ENCODE measurements around the gene P2RX3. TPM values are rescaled to one million over a fixed set of nuclear protein-coding genes. Genes with fewer than 3 reads are reported as not detected.

The P2RX3 gene
- total RNA-seq, 3 donors from 2014 or later, result not detected

DNA sequence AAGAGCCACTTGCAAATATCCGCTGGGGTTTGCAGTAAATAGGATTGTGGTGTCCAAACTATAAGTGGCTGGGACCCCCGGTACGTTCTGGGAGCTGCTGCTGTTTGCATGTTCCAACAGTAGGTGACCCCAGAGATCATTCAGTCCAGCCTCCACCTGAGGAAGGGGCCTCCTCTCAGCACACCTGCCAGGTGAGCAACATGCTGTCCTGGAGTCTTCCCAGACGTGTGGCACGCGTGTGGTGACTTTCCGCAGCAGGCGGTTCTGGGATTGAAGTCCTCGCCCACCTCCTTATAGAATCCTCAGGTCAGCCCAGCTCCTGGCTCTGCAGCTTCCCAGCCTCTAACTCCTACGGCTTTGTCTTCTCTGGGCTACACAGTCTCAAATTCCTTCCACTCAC is 6.7 kb downstream of the P2RX3 start:
- DNase-seq, result no peak

DNA sequence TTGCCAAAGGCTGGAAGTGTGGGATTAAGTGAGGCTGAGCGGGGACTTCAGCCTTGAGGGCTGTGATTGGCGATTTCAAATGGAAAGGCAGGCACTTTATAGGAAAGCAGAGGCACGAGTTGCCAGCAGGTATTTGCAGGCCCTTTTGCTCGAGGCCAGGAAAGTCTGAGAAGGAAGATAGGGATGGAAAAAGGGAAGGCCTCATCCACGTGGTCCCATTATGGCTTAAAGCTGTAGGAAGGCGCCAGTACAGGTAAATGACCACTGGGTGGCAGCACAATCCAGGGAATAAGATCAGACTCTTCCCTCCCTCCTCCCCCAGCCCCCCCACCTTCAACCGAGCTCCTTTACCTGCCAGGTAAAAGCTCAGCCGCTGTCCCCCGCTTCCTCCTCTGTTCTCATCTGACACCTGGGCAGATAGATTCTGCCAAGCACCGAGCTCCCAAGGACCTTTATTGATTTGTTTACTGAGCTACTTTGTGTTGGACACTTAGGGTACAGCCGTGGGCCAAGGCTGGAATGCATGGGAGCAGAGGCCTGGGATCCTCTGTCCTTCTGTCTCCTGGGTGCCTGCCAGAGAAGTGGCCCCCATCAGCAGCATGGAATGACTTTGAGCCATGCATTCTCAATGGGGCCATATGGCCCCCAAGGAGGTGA is 7.5 kb downstream of the P2RX3 start:
- peak in 2 of 3 donors; percentile 71 to 92 for DNase-seq
- TF ChIP-seq, protein P1, sequence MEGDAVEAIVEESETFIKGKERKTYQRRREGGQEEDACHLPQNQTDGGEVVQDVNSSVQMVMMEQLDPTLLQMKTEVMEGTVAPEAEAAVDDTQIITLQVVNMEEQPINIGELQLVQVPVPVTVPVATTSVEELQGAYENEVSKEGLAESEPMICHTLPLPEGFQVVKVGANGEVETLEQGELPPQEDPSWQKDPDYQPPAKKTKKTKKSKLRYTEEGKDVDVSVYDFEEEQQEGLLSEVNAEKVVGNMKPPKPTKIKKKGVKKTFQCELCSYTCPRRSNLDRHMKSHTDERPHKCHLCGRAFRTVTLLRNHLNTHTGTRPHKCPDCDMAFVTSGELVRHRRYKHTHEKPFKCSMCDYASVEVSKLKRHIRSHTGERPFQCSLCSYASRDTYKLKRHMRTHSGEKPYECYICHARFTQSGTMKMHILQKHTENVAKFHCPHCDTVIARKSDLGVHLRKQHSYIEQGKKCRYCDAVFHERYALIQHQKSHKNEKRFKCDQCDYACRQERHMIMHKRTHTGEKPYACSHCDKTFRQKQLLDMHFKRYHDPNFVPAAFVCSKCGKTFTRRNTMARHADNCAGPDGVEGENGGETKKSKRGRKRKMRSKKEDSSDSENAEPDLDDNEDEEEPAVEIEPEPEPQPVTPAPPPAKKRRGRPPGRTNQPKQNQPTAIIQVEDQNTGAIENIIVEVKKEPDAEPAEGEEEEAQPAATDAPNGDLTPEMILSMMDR (IDR thresholded peaks at IDR 0.05), result peak; percentile 68
- peak; percentile 91 for ATAC-seq
- H3K9me3 ChIP-seq, result no peaks in the 10 kb centered on the region
- H3K4me1 ChIP-seq (ENCODE audit: low read depth), result no peaks in the 10 kb centered on the region
- no peaks in the 10 kb centered on the region for H3K36me3 ChIP-seq (ENCODE audit: low read depth)
- intact Hi-C loops (cut with DNase I, micrococcal nuclease), result loop anchor here in 1 of 2 donors (10.0 kb wide), 1 partner anchor 299 kb away; the partner anchor contains the start of gene YPEL4
- no peak overlapping the region for H3K4me3 ChIP-seq

More for the DNA sequence above, 6.7 kb downstream of the P2RX3 start:
- H3K9me3 ChIP-seq, result no peaks in the 10 kb centered on the region
- TF ChIP-seq, protein P1 (IDR thresholded peaks at IDR 0.05), result no peak
- no peak overlapping the region for H3K4me3 ChIP-seq
- intact Hi-C loops (cut with DNase I, micrococcal nuclease), result loop anchor here in 1 of 2 donors (10.0 kb wide), 1 partner anchor 300 kb away; the partner anchor contains the start of gene YPEL4
- ATAC-seq, result no peak
- no peaks in the 10 kb centered on the region for H3K36me3 ChIP-seq (ENCODE audit: low read depth)
- H3K4me1 ChIP-seq (ENCODE audit: low read depth), result no peaks in the 10 kb centered on the region

DNA sequence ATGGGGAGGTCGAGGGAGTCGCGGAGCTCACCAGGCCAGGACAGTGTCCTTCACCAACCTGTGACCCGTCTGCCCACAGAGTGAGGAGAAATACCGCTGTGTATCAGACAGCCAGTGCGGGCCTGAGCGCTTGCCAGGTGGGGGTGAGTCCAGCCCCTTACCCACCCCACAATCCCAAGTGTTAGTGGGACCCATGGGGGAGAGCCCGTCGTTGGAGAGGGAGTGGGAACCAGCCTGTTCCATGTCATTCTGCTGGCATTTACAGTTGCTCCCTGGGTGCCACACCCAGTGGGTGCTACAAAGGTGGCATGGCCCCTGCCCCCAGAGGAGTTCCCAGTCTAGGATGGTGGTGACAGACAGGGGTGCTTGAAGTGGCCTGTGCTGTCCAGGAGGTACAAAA is 9.2 kb downstream of the P2RX3 start:
- intact Hi-C loops (cut with DNase I, micrococcal nuclease), result loop anchor here in 1 of 2 donors (10.0 kb wide), 1 partner anchor 297 kb away; the partner anchor contains the start of gene YPEL4
- TF ChIP-seq, protein P1 (IDR thresholded peaks at IDR 0.05), result no peak
- Histone ChIP-seq H3K4me1 (ENCODE audit: low read depth) (no peaks in the 10 kb centered on the region), H3K9me3 (no peaks in the 10 kb centered on the region), H3K4me3 (no peak overlapping the region), H3K36me3 (ENCODE audit: low read depth) (no peaks in the 10 kb centered on the region)
- ATAC-seq (no peak), DNase-seq (no peak)

DNA sequence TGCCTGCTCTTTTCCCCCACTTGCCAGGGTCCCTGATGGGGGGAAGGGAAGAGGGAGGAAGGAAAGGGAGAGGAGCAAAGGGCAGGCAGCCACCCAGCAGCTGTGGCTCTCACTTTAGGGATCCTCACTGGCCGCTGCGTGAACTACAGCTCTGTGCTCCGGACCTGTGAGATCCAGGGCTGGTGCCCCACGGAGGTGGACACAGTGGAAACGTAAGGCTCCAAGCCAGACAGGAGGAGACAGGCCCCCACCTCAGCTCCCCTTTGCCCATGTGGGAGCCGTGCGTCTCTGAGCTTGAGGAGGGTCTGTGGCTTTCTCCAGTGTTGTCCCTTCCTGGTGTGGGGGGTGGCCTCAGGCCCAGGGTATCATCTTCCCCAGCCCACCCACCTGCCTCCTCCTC is 9.9 kb downstream of the P2RX3 start:
- Histone ChIP-seq H3K36me3 (ENCODE audit: low read depth) (no peaks in the 10 kb centered on the region), H3K4me3 (no peak overlapping the region), H3K9me3 (no peaks in the 10 kb centered on the region), H3K4me1 (ENCODE audit: low read depth) (no peaks in the 10 kb centered on the region)
- ATAC-seq, result no peak
- intact Hi-C loops (cut with DNase I, micrococcal nuclease), result loop anchor here in 1 of 2 donors (10.0 kb wide), 1 partner anchor 297 kb away; the partner anchor contains the start of gene YPEL4
- no peak for DNase-seq
- TF ChIP-seq, protein P1 (IDR thresholded peaks at IDR 0.05), result no peak

DNA sequence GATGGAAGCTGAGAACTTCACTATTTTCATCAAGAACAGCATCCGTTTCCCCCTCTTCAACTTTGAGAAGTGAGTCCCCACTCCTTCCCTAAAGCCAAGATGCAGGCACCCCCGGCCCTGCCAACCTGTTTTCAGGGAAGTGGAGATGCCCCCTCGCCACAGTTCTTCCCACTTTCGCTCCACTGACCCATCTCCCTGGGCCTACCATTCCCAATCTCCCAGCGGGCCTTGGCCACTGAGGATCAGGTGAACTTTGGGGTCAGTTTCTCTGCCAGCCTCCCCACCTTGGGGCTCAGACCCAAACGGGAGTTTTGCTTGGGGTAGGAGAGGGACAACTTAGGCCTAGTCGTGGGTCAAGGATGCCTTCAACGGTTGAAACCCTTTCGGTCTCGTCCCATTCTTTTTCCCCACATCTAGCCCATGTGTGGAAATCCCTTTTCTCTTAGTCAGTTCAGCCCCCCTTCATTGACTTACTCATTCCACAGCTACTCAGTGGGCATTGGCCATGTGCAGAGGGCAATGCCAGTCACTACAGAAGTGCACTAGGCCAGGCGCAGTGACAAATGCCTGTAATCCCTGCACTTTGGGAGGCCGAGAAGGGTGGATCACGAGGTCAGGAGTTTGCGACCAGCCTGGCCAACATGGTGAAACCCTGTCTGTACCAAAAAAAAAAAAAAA is 10.6 kb downstream of the P2RX3 start:
- Histone ChIP-seq H3K36me3 (ENCODE audit: low read depth) (no peaks in the 10 kb centered on the region), H3K4me1 (ENCODE audit: low read depth) (no peaks in the 10 kb centered on the region), H3K9me3 (no peaks in the 10 kb centered on the region), H3K4me3 (no peak overlapping the region)
- TF ChIP-seq, protein P1 (IDR thresholded peaks at IDR 0.05), result no peak
- intact Hi-C loops (cut with DNase I, micrococcal nuclease), result loop anchor here in 1 of 2 donors (10.0 kb wide), 1 partner anchor 296 kb away; the partner anchor contains the start of gene YPEL4
- ATAC-seq, result no peak
- no peak for DNase-seq
